SU-DHL-6 (cell line): ENCODE measurements around the gene DDX41.

Source experiments
- EZH2phosphoT487 ChIP-seq: fragments of 200-600 bp; sonication (generic), shearing (Covaris generic); conservative IDR thresholded peaks from 2 replicates; pipeline ENCODE4 v1.6.1; 2018; ENCODE audit warnings: mild to moderate bottlenecking, antibody characterized with exemption, low read length, moderate library complexity, mixed read lengths
- TF ChIP-seq, protein P1 (sequence below): fragments of 200-600 bp; sonication (generic); IDR thresholded peaks from one replicate; pipeline ENCODE4 v1.5.1; 2017; ENCODE audit warnings: antibody characterized with exemption, mild to moderate bottlenecking, low read length, moderate library complexity; ENCODE audit not compliant: insufficient read depth, poor library complexity, severe bottlenecking

DNA sequence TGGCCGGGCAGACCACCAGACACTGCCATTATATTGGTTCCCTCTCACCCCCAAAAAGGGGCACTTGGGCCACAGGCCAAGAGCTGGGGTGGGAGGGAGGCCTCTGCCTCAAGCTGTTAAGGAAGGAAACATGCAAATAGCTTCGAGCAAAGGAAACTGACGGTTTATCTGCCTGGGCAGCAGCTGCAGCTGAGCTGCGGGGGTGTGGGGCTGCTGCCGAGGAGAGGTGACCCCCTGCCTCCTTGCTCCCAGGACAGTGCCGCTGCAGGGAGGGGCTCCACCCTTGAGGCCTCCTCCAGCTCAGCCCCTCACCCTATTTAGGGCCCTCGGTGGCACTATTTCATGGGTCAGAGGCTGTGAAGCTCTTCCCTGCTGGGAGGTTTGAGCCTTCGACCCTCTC lies 7.9 kb downstream of the DDX41 start:
- TF ChIP-seq, protein P1, sequence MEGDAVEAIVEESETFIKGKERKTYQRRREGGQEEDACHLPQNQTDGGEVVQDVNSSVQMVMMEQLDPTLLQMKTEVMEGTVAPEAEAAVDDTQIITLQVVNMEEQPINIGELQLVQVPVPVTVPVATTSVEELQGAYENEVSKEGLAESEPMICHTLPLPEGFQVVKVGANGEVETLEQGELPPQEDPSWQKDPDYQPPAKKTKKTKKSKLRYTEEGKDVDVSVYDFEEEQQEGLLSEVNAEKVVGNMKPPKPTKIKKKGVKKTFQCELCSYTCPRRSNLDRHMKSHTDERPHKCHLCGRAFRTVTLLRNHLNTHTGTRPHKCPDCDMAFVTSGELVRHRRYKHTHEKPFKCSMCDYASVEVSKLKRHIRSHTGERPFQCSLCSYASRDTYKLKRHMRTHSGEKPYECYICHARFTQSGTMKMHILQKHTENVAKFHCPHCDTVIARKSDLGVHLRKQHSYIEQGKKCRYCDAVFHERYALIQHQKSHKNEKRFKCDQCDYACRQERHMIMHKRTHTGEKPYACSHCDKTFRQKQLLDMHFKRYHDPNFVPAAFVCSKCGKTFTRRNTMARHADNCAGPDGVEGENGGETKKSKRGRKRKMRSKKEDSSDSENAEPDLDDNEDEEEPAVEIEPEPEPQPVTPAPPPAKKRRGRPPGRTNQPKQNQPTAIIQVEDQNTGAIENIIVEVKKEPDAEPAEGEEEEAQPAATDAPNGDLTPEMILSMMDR = no peak
- TF ChIP-seq EZH2phosphoT487 = no peak
